Right lobe of liver (tissue), 6 donors: Measurements from ENCODE around the gene SCAP. TPM values are rescaled to one million over a fixed set of nuclear protein-coding genes. Genes with fewer than 3 reads are reported as not detected.
A peak's percentile ranks its signal among the peaks of the same experiment; 100 is the strongest.

Experiments
- ATAC-seq, 4 donors: fragments of 200-7000 bp; cut with Tn5 transposase; one replicate each; pipeline ENCODE4 v1.9.1; 2020; ENCODE audit warnings: mild to moderate bottlenecking in 4 of 4, moderate library complexity in 4 of 4
- DNase-seq, 3 donors: peaks; one replicate each; pipeline ENCODE4 v3.0.0-alpha.2; 2020
- H3K27ac ChIP-seq, 3 donors: fragments of 200-600 bp; one replicate each; pipeline ENCODE4 v1.8.0; 2022
- H3K27me3 ChIP-seq, 2 donors: fragments of 200-600 bp; one replicate each; pipeline ENCODE4 v1.8.0; 2022
- H3K36me3 ChIP-seq, 4 donors: fragments of 200-600 bp; sonication (generic) in 1 of 4; one replicate each; pipeline versions ENCODE4 v1.5.1 to v1.8.0; 2017 to 2022; ENCODE audit warnings: control low read depth in 1 of 4
- H3K4me1 ChIP-seq, 4 donors: fragments of 200-600 bp; sonication (generic) in 1 of 4; one replicate each; pipeline versions ENCODE4 v1.5.1 to v1.8.0; 2017 to 2022; ENCODE audit warnings: control low read depth in 1 of 4
- H3K4me3 ChIP-seq, 3 donors: fragments of 200-600 bp; one replicate each; pipeline ENCODE4 v1.8.0; 2022
- H3K9me3 ChIP-seq, 4 donors: fragments of 200-600 bp; sonication (generic) in 1 of 4; one replicate each; pipeline versions ENCODE4 v1.5.1 to v1.8.0; 2017 to 2022; ENCODE audit warnings: control low read depth in 1 of 4
- POLR2A ChIP-seq: fragments of 450-650 bp; IDR thresholded peaks from one replicate; pipeline ENCODE4 v1.6.1; 2017; ENCODE audit warnings: antibody characterized with exemption, mild to moderate bottlenecking
- WGBS: methylation state at CpG from one replicate; pipeline ENCODE4 v1.1.6; 2018; ENCODE audit warnings: low coverage, low lambda C conversion rate; ENCODE audit not compliant: insufficient coverage; ENCODE audit errors: missing lambda C conversion rate; 5-methylcytosine and 5-hydroxymethylcytosine counted together
- intact Hi-C, 2 donors: fragments of 100-400 bp; cut with DNase I; formaldehyde crosslinking; loops; one replicate each; pipeline versions ENCODE4 v1.11.2 to v1.14.1; 2022
- small RNA-seq, 2 experiments: library from RNA; depleted of rRNA; stranded (forward); fragments of <200 nt; gene quantifications; one replicate each; pipeline ENCODE3, GENCODE V24; 2016
- total RNA-seq, 6 experiments: library from RNA; depleted of rRNA in 2 of 6; stranded (reverse); fragments of >200 nt in 2 of 6; fragmentation: NEBNext Ultra II Directional in 3 of 6; extraction: Animal tissue kit (Norgen Biotek cat#: 25700) in 3 of 6; gene quantifications; one replicate each; pipeline versions ENCODE4 v1.1.0 to v1.2.4, GENCODE V29; 2016 to 2023
- TF ChIP-seq, protein P1 (sequence below), 4 donors: fragments of 200-600 bp in 3 of 4; fragments of 450-650 bp in 1 of 4; IDR thresholded peaks; one replicate each; pipeline versions ENCODE4 v1.5.1 to v1.8.0; 2016 to 2022; ENCODE audit warnings: antibody characterized with exemption in 4 of 4, mild to moderate bottlenecking in 2 of 4
- donor health status: DM: no; HTN: yes; CAD: no.
- donor health status: DM: no; HTN: no; CAD: no.
- donor health status: DM: no; HTN: no; CAD: no.
- donor health status: DM: no; HTN: yes; CAD: no.
- donor health status: DM: no; HTN: yes; CAD: no.

SCAP gene
- total RNA-seq, 6 experiments from 2014 or later: 48.8 to 85.1 (median 78.9) TPM

DNA sequence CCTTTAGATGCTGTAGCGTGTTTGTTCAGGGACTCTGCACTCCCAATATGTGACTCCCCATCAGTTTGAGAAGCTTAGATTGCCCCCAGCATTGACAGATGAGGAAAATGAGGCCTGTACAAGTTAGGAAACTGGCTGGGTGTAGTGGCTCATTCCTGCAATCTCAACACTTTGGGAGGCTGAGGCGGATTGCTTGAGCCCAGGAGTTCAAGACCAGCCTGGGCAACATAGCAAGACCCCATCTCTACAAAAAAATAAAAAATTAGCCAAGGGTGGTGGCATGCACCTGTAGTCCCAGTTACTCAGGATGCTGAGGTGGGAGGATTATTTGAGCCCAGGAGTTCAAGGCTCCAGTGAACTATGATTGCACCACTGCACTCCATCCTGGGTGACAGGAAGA, 108.9 kb downstream of the SCAP start:
- Histone ChIP-seq H3K27me3 (no peaks in the 10 kb centered on the region), H3K9me3 (no peaks in the 10 kb centered on the region), H3K4me1 (no peaks in the 10 kb centered on the region), H3K36me3 (no peaks in the 10 kb centered on the region), H3K27ac (no peak overlapping the region), H3K4me3 (no peak overlapping the region)
- ATAC-seq: no peak
- intact Hi-C loops: no loop called here
- TF ChIP-seq, protein P1, sequence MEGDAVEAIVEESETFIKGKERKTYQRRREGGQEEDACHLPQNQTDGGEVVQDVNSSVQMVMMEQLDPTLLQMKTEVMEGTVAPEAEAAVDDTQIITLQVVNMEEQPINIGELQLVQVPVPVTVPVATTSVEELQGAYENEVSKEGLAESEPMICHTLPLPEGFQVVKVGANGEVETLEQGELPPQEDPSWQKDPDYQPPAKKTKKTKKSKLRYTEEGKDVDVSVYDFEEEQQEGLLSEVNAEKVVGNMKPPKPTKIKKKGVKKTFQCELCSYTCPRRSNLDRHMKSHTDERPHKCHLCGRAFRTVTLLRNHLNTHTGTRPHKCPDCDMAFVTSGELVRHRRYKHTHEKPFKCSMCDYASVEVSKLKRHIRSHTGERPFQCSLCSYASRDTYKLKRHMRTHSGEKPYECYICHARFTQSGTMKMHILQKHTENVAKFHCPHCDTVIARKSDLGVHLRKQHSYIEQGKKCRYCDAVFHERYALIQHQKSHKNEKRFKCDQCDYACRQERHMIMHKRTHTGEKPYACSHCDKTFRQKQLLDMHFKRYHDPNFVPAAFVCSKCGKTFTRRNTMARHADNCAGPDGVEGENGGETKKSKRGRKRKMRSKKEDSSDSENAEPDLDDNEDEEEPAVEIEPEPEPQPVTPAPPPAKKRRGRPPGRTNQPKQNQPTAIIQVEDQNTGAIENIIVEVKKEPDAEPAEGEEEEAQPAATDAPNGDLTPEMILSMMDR (IDR thresholded peaks at IDR 0.05): no peak
- TF ChIP-seq POLR2A: no peak
- 88% methylated on average over 2 of the region's 2 CpGs for WGBS
- no peak for DNase-seq

DNA sequence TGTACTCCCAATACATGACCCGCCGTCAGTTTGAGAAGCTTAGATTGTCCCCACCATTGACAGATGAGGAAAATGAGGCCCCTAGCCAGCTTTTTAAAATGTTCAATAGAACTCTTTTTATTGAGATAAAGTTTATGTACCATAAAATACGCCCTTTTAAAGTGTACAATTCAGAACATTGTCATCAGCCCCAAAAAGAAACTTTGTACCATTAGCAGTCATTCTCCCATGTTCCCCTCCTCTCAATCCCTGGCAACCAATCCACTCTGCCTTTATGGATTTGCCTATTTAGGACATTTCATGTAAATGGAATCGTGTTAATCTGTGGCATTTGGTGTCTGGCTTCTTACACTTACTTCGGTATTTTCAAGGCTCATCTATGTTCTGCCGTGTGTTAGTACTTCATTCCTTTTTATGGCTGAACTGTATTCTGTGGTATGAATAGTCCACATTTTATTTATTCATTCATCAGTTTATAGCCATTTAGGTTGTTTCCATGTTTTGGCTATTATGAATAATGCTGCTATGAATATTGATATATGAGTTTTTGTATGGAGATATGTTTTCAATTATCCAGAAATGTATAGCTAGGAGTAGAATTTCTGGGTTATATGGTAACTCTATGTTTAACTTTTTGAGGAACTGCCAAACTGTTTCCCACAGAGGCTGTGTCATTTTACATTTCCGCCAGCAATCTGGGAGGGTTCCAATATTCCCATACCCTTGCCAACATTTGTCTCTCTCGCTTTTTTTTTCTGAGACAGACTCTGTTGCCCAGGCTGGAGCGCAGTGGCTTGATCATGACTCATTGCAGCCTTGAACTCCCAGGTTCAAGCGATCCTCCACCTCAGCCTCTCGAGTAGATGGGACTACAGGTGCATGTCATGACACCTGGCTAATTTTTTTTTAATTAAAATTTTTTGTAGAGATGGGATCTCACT, 110.3 kb downstream of the SCAP start:
- no peak overlapping the region for H3K4me3 ChIP-seq
- 69% methylated on average over 11 of the region's 11 CpGs for WGBS
- ATAC-seq (peak in 1 of 4 donors; percentile 43), DNase-seq (no peak)
- no peak for TF ChIP-seq POLR2A
- TF ChIP-seq, protein P1 (IDR thresholded peaks at IDR 0.05): no peak
- no peaks in the 10 kb centered on the region for H3K36me3 ChIP-seq
- H3K27me3 ChIP-seq: no peaks in the 10 kb centered on the region
- intact Hi-C loops: no loop called here
- H3K4me1 ChIP-seq: no peaks in the 10 kb centered on the region
- H3K27ac ChIP-seq: no peak overlapping the region
- H3K9me3 ChIP-seq: no peaks in the 10 kb centered on the region

Small RNA genes lying within 50 kb of the gene (small RNA-seq; reads per million reads assigned to genes)
- 0 reads per million in 2 experiments for gene AC099778.2

Other genes with a start within 250 kb of the SCAP start
- gene KIF9, start 193.1 kb downstream of the SCAP start, total RNA-seq: 1 to 10 TPM; 2.1 to 4.7 (median 3.2) TPM
- 10 to 100 TPM in 1 of 6 experiments, 1 to 10 TPM in 5; 4.3 to 11.4 (median 8.1) TPM for gene KLHL18, start 193.0 kb downstream of the SCAP start, total RNA-seq
- 10 to 100 TPM; 14.9 to 25.8 (median 16.9) TPM for gene PTPN23, start 94.9 kb downstream of the SCAP start, total RNA-seq
- gene ELP6, start 37.8 kb upstream of the SCAP start, total RNA-seq: 10 to 100 TPM; 10.1 to 18.1 (median 13.9) TPM
- under 1 TPM in 5 of 6 experiments, not detected in 1; 0.18 to 0.39 (median 0.25) TPM for gene CSPG5, start 102.9 kb upstream of the SCAP start, total RNA-seq